ENCODE measurements around the gene CDH23. TPM values are rescaled to one million over a fixed set of nuclear protein-coding genes. Genes with fewer than 3 reads are reported as not detected.

Gene CDH23
- total RNA-seq, 4 donors from 2014 or later = 2.9 to 16.1 (median 5.9) TPM

GRCh38 chr10:71788954-71789353, 392.2 kb downstream of the CDH23 start:
- WGBS, 2 donors (ENCODE audit: low coverage in 1 of 2) = 86% methylated on average over 7 of the region's 8 CpGs; no CpG with 5 or more reads in 1 of the 2 donors
- TF ChIP-seq POLR2AphosphoS5 (IDR thresholded peaks at IDR 0.05) (no peak), POLR2A (IDR thresholded peaks at IDR 0.05) (no peak), CTCF (IDR thresholded peaks at IDR 0.05) (no peak), EP300 (IDR thresholded peaks at IDR 0.05; ENCODE audit: low read depth) (no peak)
- Histone ChIP-seq H3K27ac (no peak overlapping the region), H3K4me3 (no peak overlapping the region), H3K4me1 (no peaks in the 10 kb centered on the region), H3K9me3 (no peaks in the 10 kb centered on the region), H3K36me3 (no peaks in the 10 kb centered on the region), H3K27me3 (no peaks in the 10 kb centered on the region)
- intact Hi-C loops (cut with DNase I; ENCODE audit: low total_unique reads) = loop anchor here (5.0 kb wide), 1 partner anchor 1378 kb away; the partner anchor contains the start of genes ECD and FAM149B1
- in situ Hi-C loops (cut with MboI; ENCODE audit: low pct_ligation_motif_present in 1 of 4, low pct_unique_long_range_greater_than_20kb in 1 of 4, low sequenced_read_pairs in 3 of 4) = no loop called here
- no peak for DNase-seq

GRCh38 chr10:71789871-71790270, 393.2 kb downstream of the CDH23 start:
- TF ChIP-seq POLR2AphosphoS5 (IDR thresholded peaks at IDR 0.05) (no peak), EP300 (IDR thresholded peaks at IDR 0.05; ENCODE audit: low read depth) (no peak)
- Histone ChIP-seq H3K9me3 (no peaks in the 10 kb centered on the region), H3K27ac (no peak overlapping the region), H3K4me3 (no peak overlapping the region), H3K4me1 (no peaks in the 10 kb centered on the region), H3K27me3 (no peaks in the 10 kb centered on the region), H3K36me3 (no peaks in the 10 kb centered on the region)
- in situ Hi-C loops (cut with MboI; ENCODE audit: low pct_ligation_motif_present in 1 of 4, low pct_unique_long_range_greater_than_20kb in 1 of 4, low sequenced_read_pairs in 3 of 4) = no loop called here
- WGBS, 2 donors (ENCODE audit: low coverage in 1 of 2) = 87% methylated on average over 8 of the region's 10 CpGs; no CpG with 5 or more reads in 1 of the 2 donors
- intact Hi-C loops (cut with DNase I; ENCODE audit: low total_unique reads) = loop anchor here (5.0 kb wide), 1 partner anchor 1377 kb away; the partner anchor contains the start of genes ECD and FAM149B1
- DNase-seq = no peak

DNA sequence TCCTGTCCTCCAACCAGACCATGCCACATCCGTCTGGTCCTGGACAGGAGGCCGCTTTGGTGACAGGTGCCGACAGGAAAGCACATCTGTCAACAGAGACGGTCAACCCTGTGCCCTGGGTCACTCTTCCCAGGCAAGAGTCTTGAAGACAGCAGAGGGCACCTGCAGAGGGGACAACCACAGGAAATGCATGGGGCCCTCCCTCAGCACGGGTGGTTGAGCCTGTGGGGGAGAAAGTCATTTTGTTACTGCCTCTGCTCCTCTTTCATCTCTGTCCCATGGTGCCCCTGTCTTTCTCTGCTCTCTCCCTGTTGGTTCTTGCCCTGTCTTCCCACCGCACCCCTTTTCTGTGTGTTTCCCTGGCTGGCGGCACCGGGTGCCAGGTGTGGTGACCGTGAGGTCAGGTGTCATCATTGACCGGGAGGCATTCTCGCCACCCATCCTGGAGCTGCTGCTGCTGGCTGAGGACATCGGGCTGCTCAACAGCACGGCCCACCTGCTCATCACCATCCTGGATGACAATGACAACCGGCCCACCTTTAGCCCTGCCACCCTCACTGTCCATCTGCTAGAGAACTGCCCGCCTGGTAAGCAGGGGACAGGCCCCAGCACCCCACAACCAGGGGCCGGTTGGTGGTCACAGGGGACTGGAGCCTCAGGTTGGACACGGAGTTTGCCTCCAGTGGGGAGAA, 394.2 kb downstream of the CDH23 start:
- Histone ChIP-seq H3K36me3 (no peaks in the 10 kb centered on the region), H3K4me1 (no peaks in the 10 kb centered on the region), H3K9me3 (no peaks in the 10 kb centered on the region), H3K4me3 (no peak overlapping the region), H3K27me3 (no peaks in the 10 kb centered on the region), H3K27ac (no peak overlapping the region)
- TF ChIP-seq CTCF (IDR thresholded peaks at IDR 0.05) (no peak), POLR2AphosphoS5 (IDR thresholded peaks at IDR 0.05) (no peak), EP300 (IDR thresholded peaks at IDR 0.05; ENCODE audit: low read depth) (no peak), POLR2A (IDR thresholded peaks at IDR 0.05) (no peak)
- in situ Hi-C loops (cut with MboI; ENCODE audit: low pct_ligation_motif_present in 1 of 4, low pct_unique_long_range_greater_than_20kb in 1 of 4, low sequenced_read_pairs in 3 of 4) = no loop called here
- DNase-seq = no peak
- WGBS, 2 donors (ENCODE audit: low coverage in 1 of 2) = 80% methylated on average over 17 of the region's 17 CpGs; no CpG with 5 or more reads in 1 of the 2 donors
- intact Hi-C loops (cut with DNase I; ENCODE audit: low total_unique reads) = no loop called here

- in situ Hi-C loops (cut with MboI; ENCODE audit: low pct_ligation_motif_present in 1 of 4, low pct_unique_long_range_greater_than_20kb in 1 of 4, low sequenced_read_pairs in 3 of 4) (no loop called here), intact Hi-C loops (cut with DNase I; ENCODE audit: low total_unique reads) (no loop called here)
- no peak overlapping the region for H3K27ac ChIP-seq
- peaks cover 0 to 4% (median 0%) of the 10 kb centered on the region in 4 donors for H3K4me1 ChIP-seq
- H3K36me3 ChIP-seq = no peaks in the 10 kb centered on the region
- H3K9me3 ChIP-seq = no peaks in the 10 kb centered on the region
- WGBS, 2 donors (ENCODE audit: low coverage in 1 of 2) = 18 to 33% methylated on average over 1 to 2 of the region's 2 CpGs
- no peak for TF ChIP-seq CTCF (IDR thresholded peaks at IDR 0.05)
- no peak for TF ChIP-seq POLR2A (IDR thresholded peaks at IDR 0.05)
- no peak for TF ChIP-seq EP300 (IDR thresholded peaks at IDR 0.05; ENCODE audit: low read depth)
- TF ChIP-seq POLR2AphosphoS5 (IDR thresholded peaks at IDR 0.05) = no peak
- DNase-seq = no peak
- no peak overlapping the region for H3K4me3 ChIP-seq
- H3K27me3 ChIP-seq = no peaks in the 10 kb centered on the region
These were observed 398.5 kb downstream of the CDH23 start for GRCh38 chr10:71795248-71795647.

Measured in transverse colon (tissue), 4 donors.